GM23248 (cell line): ENCODE results near the gene QSOX1. TPM values are rescaled to one million over a fixed set of nuclear protein-coding genes. Genes with fewer than 3 reads are reported as not detected.

Source experiments
- DNase-seq: peaks from one replicate; pipeline ENCODE4 v3.0.0-alpha.2; 2015
- H2AFZ ChIP-seq: fragments of 200-600 bp; sonication (generic); 2 replicates; pipeline ENCODE4 v1.6.1; 2016; ENCODE audit warnings: antibody characterized with exemption
- H3F3A ChIP-seq: fragments of 200-600 bp; sonication (generic); 2 replicates; pipeline ENCODE4 v1.6.1; 2016; ENCODE audit warnings: mild to moderate bottlenecking, antibody characterized with exemption, mixed run types; ENCODE audit not compliant: insufficient read depth
- H3K27ac ChIP-seq: fragments of 200-600 bp; sonication (generic); 2 replicates; pipeline ENCODE4 v1.5.1; 2016; ENCODE audit warnings: mild to moderate bottlenecking
- H3K27me3 ChIP-seq: fragments of 200-600 bp; sonication (generic); replicated peaks from 2 replicates; pipeline ENCODE4 v1.6.1; 2016; ENCODE audit warnings: mild to moderate bottlenecking; ENCODE audit not compliant: insufficient read depth
- H3K36me3 ChIP-seq: fragments of 200-600 bp; sonication (generic); 2 replicates; pipeline ENCODE4 v1.6.1; 2016; ENCODE audit warnings: low read depth, mild to moderate bottlenecking
- H3K4me1 ChIP-seq: fragments of 200-600 bp; sonication (generic); 2 replicates; pipeline ENCODE4 v1.6.1; 2016; ENCODE audit warnings: mild to moderate bottlenecking; ENCODE audit not compliant: insufficient read depth
- H3K4me2 ChIP-seq: fragments of 200-600 bp; sonication (generic); one replicate; pipeline ENCODE4 v1.6.1; 2016; ENCODE audit warnings: mild to moderate bottlenecking; ENCODE audit not compliant: unreplicated experiment
- H3K4me3 ChIP-seq: fragments of 200-600 bp; sonication (generic); 2 replicates; pipeline ENCODE4 v1.5.1; 2016; ENCODE audit warnings: mild to moderate bottlenecking
- H3K79me2 ChIP-seq: fragments of 200-600 bp; sonication (generic); 2 replicates; pipeline ENCODE4 v1.6.1; 2016; ENCODE audit warnings: mild to moderate bottlenecking; ENCODE audit not compliant: insufficient read depth
- H3K9ac ChIP-seq: fragments of 200-600 bp; sonication (generic); 2 replicates; pipeline ENCODE4 v1.6.1; 2016; ENCODE audit warnings: mild to moderate bottlenecking
- H3K9me2 ChIP-seq: fragments of 200-600 bp; sonication (generic); 2 replicates; pipeline ENCODE4 v1.6.1; 2016; ENCODE audit warnings: mixed run types, mild to moderate bottlenecking, moderate library complexity; ENCODE audit not compliant: insufficient read depth
- H3K9me3 ChIP-seq: fragments of 200-600 bp; sonication (generic); one replicate; pipeline ENCODE4 v1.6.1; 2017; ENCODE audit warnings: low read depth
- H4K20me1 ChIP-seq: fragments of 200-600 bp; sonication (generic); 2 replicates; pipeline ENCODE4 v1.6.0; 2016; ENCODE audit not compliant: insufficient read depth
- EZH2 ChIP-seq: fragments of 200-600 bp; sonication (generic); IDR thresholded peaks from 2 replicates; pipeline ENCODE4 v1.6.1; 2018; ENCODE audit warnings: antibody characterized with exemption, mild to moderate bottlenecking; ENCODE audit not compliant: insufficient read depth, poor library complexity, severe bottlenecking
- EZH2phosphoT487 ChIP-seq: fragments of 200-600 bp; sonication (generic); IDR thresholded peaks from 2 replicates; pipeline ENCODE4 v1.6.1; 2018; ENCODE audit warnings: antibody characterized with exemption, moderate library complexity, mild to moderate bottlenecking, low read depth; ENCODE audit not compliant: insufficient read depth
- WGBS, 2 experiments: methylation state at CpG; one replicate each; pipeline ENCODE4 v1.1.6; 2015 to 2017; ENCODE audit warnings: low lambda C conversion rate in 2 of 2, low coverage in 1 of 2; ENCODE audit errors: missing lambda C conversion rate in 2 of 2; 5-methylcytosine and 5-hydroxymethylcytosine counted together
- in situ Hi-C: fragments of 300-500 bp; cut with MboI; formaldehyde crosslinking; loops from 2 replicates; pipeline ENCODE4 v1.15.0; 2020
- polyA plus RNA-seq: library from polyadenylated mRNA; unstranded; fragments of >200 nt; fragmentation: Nextera tagmentation; extraction: Ambion mirVana; gene quantifications from 2 replicates; pipeline ENCODE4 v1.2.1, GENCODE V29; 2016
- total RNA-seq: library from RNA; depleted of rRNA; stranded (reverse); fragments of >200 nt; shearing (Covaris generic); gene quantifications from 2 replicates; pipeline ENCODE4 v1.2.3, GENCODE V29; 2014

QSOX1 gene
- total and polyA plus RNA-seq, 2 experiments from 2014 or later = 270 to 519 TPM

- Histone ChIP-seq H3K9me3 (no peaks in the 10 kb centered on the region), H3K36me3 (peaks cover 11% of the 10 kb centered on the region; the same call in 1 of the 2 replicates)
- in situ Hi-C loops = loop anchor here (10.0 kb wide), 2 partner anchors 242 to 292 kb away; no protein-coding TSS in a partner anchor
These were observed 28.1 kb downstream of the QSOX1 start for GRCh38 chr1:180182643-180183311.

GRCh38 chr1:180183426-180183825 is 28.8 kb downstream of the QSOX1 start:
- no peaks in the 10 kb centered on the region for H3K4me1 ChIP-seq
- H3K27ac ChIP-seq = no peak overlapping the region
- H3K4me3 ChIP-seq = no peak overlapping the region
- no peak overlapping the region for H3K9ac ChIP-seq
- TF ChIP-seq EZH2phosphoT487 = no peak
- no peak for TF ChIP-seq EZH2
- no peaks in the 10 kb centered on the region for H3K27me3 ChIP-seq
- H3K9me2 ChIP-seq = no peaks in the 10 kb centered on the region
- H3K36me3 ChIP-seq = peaks cover 11% of the 10 kb centered on the region; the same call in 1 of the 2 replicates
- no peak for DNase-seq
- H2AFZ ChIP-seq = no peak overlapping the region
- no peak overlapping the region for H3K4me2 ChIP-seq
- H4K20me1 ChIP-seq = no peaks in the 10 kb centered on the region
- H3K9me3 ChIP-seq = no peaks in the 10 kb centered on the region
- in situ Hi-C loops = loop anchor here (10.0 kb wide), 2 partner anchors 241 to 291 kb away; no protein-coding TSS in a partner anchor
- 90 to 93% methylated on average over 10 of the region's 10 CpGs for WGBS, 2 experiments
- H3F3A ChIP-seq = no peaks in the 10 kb centered on the region
- H3K79me2 ChIP-seq = no peaks in the 10 kb centered on the region

More at GRCh38 chr1:180182643-180183311, 28.1 kb downstream of the QSOX1 start:
- no peak for TF ChIP-seq EZH2
- TF ChIP-seq EZH2phosphoT487 = no peak
- no peaks in the 10 kb centered on the region for H3K4me1 ChIP-seq
- H2AFZ ChIP-seq = no peak overlapping the region
- no peaks in the 10 kb centered on the region for H3K27me3 ChIP-seq
- H3K79me2 ChIP-seq = no peaks in the 10 kb centered on the region
- no peak overlapping the region for H3K4me2 ChIP-seq
- H3F3A ChIP-seq = no peaks in the 10 kb centered on the region
- H3K9me2 ChIP-seq = no peaks in the 10 kb centered on the region
- 94% methylated on average over 16 to 20 of the region's 22 CpGs for WGBS, 2 experiments
- no peak for DNase-seq
- H3K9ac ChIP-seq = no peak overlapping the region
- H4K20me1 ChIP-seq = no peaks in the 10 kb centered on the region
- no peak overlapping the region for H3K4me3 ChIP-seq
- H3K27ac ChIP-seq = no peak overlapping the region

GRCh38 chr1:180184041-180184440 is 29.4 kb downstream of the QSOX1 start:
- WGBS, 2 experiments = 94 to 97% methylated on average over 9 of the region's 9 CpGs
- no peaks in the 10 kb centered on the region for H3K27me3 ChIP-seq
- no peaks in the 10 kb centered on the region for H3K4me1 ChIP-seq
- H3K9me2 ChIP-seq = no peaks in the 10 kb centered on the region
- no peak overlapping the region for H2AFZ ChIP-seq
- in situ Hi-C loops = loop anchor here (10.0 kb wide), 2 partner anchors 241 to 291 kb away; no protein-coding TSS in a partner anchor
- H3K36me3 ChIP-seq = peaks cover 13% of the 10 kb centered on the region; the same call in 1 of the 2 replicates
- TF ChIP-seq EZH2 (no peak), EZH2phosphoT487 (no peak)
- no peaks in the 10 kb centered on the region for H3F3A ChIP-seq
- no peak overlapping the region for H3K4me3 ChIP-seq
- no peak overlapping the region for H3K4me2 ChIP-seq
- H3K79me2 ChIP-seq = no peaks in the 10 kb centered on the region
- DNase-seq = no peak
- H3K9ac ChIP-seq = no peak overlapping the region
- no peak overlapping the region for H3K27ac ChIP-seq
- no peaks in the 10 kb centered on the region for H3K9me3 ChIP-seq
- H4K20me1 ChIP-seq = no peaks in the 10 kb centered on the region

- in situ Hi-C loops = loop anchor here (10.0 kb wide), 2 partner anchors 240 to 290 kb away; no protein-coding TSS in a partner anchor
These were observed 30.6 kb downstream of the QSOX1 start for GRCh38 chr1:180185281-180185680.

More at GRCh38 chr1:180185281-180185680, 30.6 kb downstream of the QSOX1 start:
- H3K4me2 ChIP-seq = no peak overlapping the region
- no peak overlapping the region for H2AFZ ChIP-seq
- H3F3A ChIP-seq = no peaks in the 10 kb centered on the region
- 91 to 95% methylated on average over 5 of the region's 5 CpGs for WGBS, 2 experiments
- H3K9me2 ChIP-seq = no peaks in the 10 kb centered on the region
- no peaks in the 10 kb centered on the region for H3K27me3 ChIP-seq
- H4K20me1 ChIP-seq = no peaks in the 10 kb centered on the region
- H3K9ac ChIP-seq = no peak overlapping the region
- peaks cover 15% of the 10 kb centered on the region for H3K36me3 ChIP-seq
- no peak for TF ChIP-seq EZH2phosphoT487
- no peak overlapping the region for H3K4me3 ChIP-seq
- H3K27ac ChIP-seq = no peak overlapping the region
- no peaks in the 10 kb centered on the region for H3K9me3 ChIP-seq
- no peaks in the 10 kb centered on the region for H3K4me1 ChIP-seq
- no peak for DNase-seq
- no peaks in the 10 kb centered on the region for H3K79me2 ChIP-seq
